H9 (cell line): ENCODE measurements around the gene SLC39A12. TPM values are rescaled to one million over a fixed set of nuclear protein-coding genes. Genes with fewer than 3 reads are reported as not detected.
A peak's percentile ranks its signal among the peaks of the same experiment; 100 is the strongest.

Experiments used
- DNase-seq: peaks from one replicate; pipeline ENCODE4 v3.0.0-alpha.2; 2017
- H2AFZ ChIP-seq: one replicate; pipeline ENCODE4 v1.6.1; 2013; ENCODE audit warnings: mild to moderate bottlenecking, low read length, control low read depth, moderate library complexity
- H2AK5ac ChIP-seq: 2 replicates; pipeline ENCODE4 v1.6.1; 2013; ENCODE audit warnings: low read length, control low read depth, mixed read lengths; ENCODE audit not compliant: insufficient read length
- H2BK120ac ChIP-seq: one replicate; pipeline ENCODE4 v1.6.1; 2013; ENCODE audit warnings: low read depth, mild to moderate bottlenecking, low read length, control low read depth, inconsistent platforms; ENCODE audit not compliant: poor library complexity, severe bottlenecking
- H2BK12ac ChIP-seq: 2 replicates; pipeline ENCODE4 v1.6.1; 2013; ENCODE audit warnings: low read length, control low read depth, mixed read lengths, low read depth; ENCODE audit not compliant: insufficient read length
- H2BK15ac ChIP-seq: 2 replicates; pipeline ENCODE4 v1.6.1; 2013; ENCODE audit warnings: low read depth, low read length, control low read depth
- H2BK20ac ChIP-seq: one replicate; pipeline ENCODE4 v1.6.1; 2013; ENCODE audit warnings: low read depth, mild to moderate bottlenecking, low read length, control low read depth, inconsistent platforms; ENCODE audit not compliant: poor library complexity, severe bottlenecking
- H2BK5ac ChIP-seq: 2 replicates; pipeline ENCODE4 v1.6.1; 2013; ENCODE audit warnings: low read length, control low read depth, mixed read lengths; ENCODE audit not compliant: insufficient read length
- H3K14ac ChIP-seq: 2 replicates; pipeline ENCODE4 v1.6.1; 2013; ENCODE audit warnings: low read length, control low read depth; ENCODE audit not compliant: insufficient read depth
- H3K18ac ChIP-seq: 2 replicates; pipeline ENCODE4 v1.6.1; 2013; ENCODE audit warnings: low read depth, mild to moderate bottlenecking, mixed read lengths, low read length, control low read depth; ENCODE audit not compliant: insufficient read length
- H3K23ac ChIP-seq: 2 replicates; pipeline ENCODE4 v1.6.1; 2013; ENCODE audit warnings: low read length, control low read depth, mixed read lengths, low read depth; ENCODE audit not compliant: insufficient read length
- H3K23me2 ChIP-seq: 2 replicates; pipeline ENCODE4 v1.6.1; 2013; ENCODE audit warnings: low read depth, mild to moderate bottlenecking, mixed read lengths, low read length, control low read depth; ENCODE audit not compliant: insufficient read length, poor library complexity, severe bottlenecking
- H3K27ac ChIP-seq: 2 replicates; pipeline ENCODE4 v1.5.1; 2013; ENCODE audit warnings: low read length, control low read depth, mixed read lengths, low read depth; ENCODE audit not compliant: insufficient read length
- H3K27me3 ChIP-seq: 2 replicates; pipeline ENCODE4 v1.6.1; 2013; ENCODE audit warnings: low read length, control low read depth, inconsistent platforms; ENCODE audit not compliant: insufficient read depth
- H3K4ac ChIP-seq: 2 replicates; pipeline ENCODE4 v1.6.1; 2013; ENCODE audit warnings: low read depth, mild to moderate bottlenecking, control low read depth, inconsistent platforms, low read length, moderate library complexity
- H3K4me1 ChIP-seq: 2 replicates; pipeline ENCODE4 v1.6.1; 2013; ENCODE audit warnings: low read length, control low read depth, inconsistent platforms; ENCODE audit not compliant: insufficient read depth
- H3K4me2 ChIP-seq: 2 replicates; pipeline ENCODE4 v1.6.1; 2013; ENCODE audit warnings: low read length, control low read depth, mixed read lengths; ENCODE audit not compliant: insufficient read length, insufficient read depth
- H3K56ac ChIP-seq: 2 replicates; pipeline ENCODE4 v1.6.1; 2013; ENCODE audit warnings: low read depth, mild to moderate bottlenecking, mixed read lengths, low read length, control low read depth; ENCODE audit not compliant: insufficient read length
- H3K79me1 ChIP-seq: 2 replicates; pipeline ENCODE4 v1.6.1; 2013; ENCODE audit warnings: low read depth, mild to moderate bottlenecking, moderate library complexity, low read length, control low read depth, inconsistent platforms; ENCODE audit not compliant: insufficient read depth, poor library complexity, severe bottlenecking
- H3K79me2 ChIP-seq: 2 replicates; pipeline ENCODE4 v1.6.1; 2013; ENCODE audit warnings: low read length, control low read depth, inconsistent platforms; ENCODE audit not compliant: insufficient read depth
- H3K9ac ChIP-seq: 2 replicates; pipeline ENCODE4 v1.6.1; 2013; ENCODE audit warnings: low read length, control low read depth, mixed read lengths; ENCODE audit not compliant: insufficient read length; ENCODE audit errors: extremely low read depth
- H3K9me3 ChIP-seq: one replicate; pipeline ENCODE4 v1.6.1; 2013; ENCODE audit warnings: low read depth, low read length, inconsistent platforms; ENCODE audit not compliant: control insufficient read depth
- H3T11ph ChIP-seq: one replicate; pipeline ENCODE4 v1.6.1; 2013; ENCODE audit warnings: mild to moderate bottlenecking, low read length, control low read depth, inconsistent platforms
- H4K20me1 ChIP-seq: one replicate; pipeline ENCODE4 v1.6.1; 2013; ENCODE audit not compliant: control insufficient read depth, insufficient read length, insufficient read depth
- H4K5ac ChIP-seq: 2 replicates; pipeline ENCODE4 v1.6.1; 2013; ENCODE audit warnings: low read depth, mild to moderate bottlenecking, mixed read lengths, low read length, control low read depth; ENCODE audit not compliant: insufficient read length
- H4K8ac ChIP-seq: replicated peaks from 2 replicates; pipeline ENCODE4 v1.6.1; 2013; ENCODE audit warnings: low read length, control low read depth, mixed read lengths, low read depth; ENCODE audit not compliant: insufficient read length
- H4K91ac ChIP-seq: 2 replicates; pipeline ENCODE4 v1.6.1; 2013; ENCODE audit warnings: low read depth, mild to moderate bottlenecking, moderate library complexity, mixed read lengths, low read length, control low read depth; ENCODE audit not compliant: insufficient read length
- H3K27ac Mint-ChIP-seq, 3 experiments: 2 replicates in 2 of 3; 3 replicates in 1 of 3; pipeline ENCODE4 v1.8.0; 2020 to 2021; ENCODE audit warnings: mixed read lengths in 3 of 3, mild to moderate bottlenecking in 1 of 3, moderate library complexity in 1 of 3
- H3K27me3 Mint-ChIP-seq: 2 replicates; pipeline ENCODE4 v1.8.0; 2021; ENCODE audit warnings: low read depth, mild to moderate bottlenecking, moderate library complexity, mixed read lengths
- H3K36me3 Mint-ChIP-seq, 3 experiments: 2 replicates in 2 of 3; 3 replicates in 1 of 3; pipeline ENCODE4 v1.8.0; 2020 to 2021; ENCODE audit warnings: low read depth in 3 of 3, mixed read lengths in 3 of 3; ENCODE audit not compliant: insufficient read depth in 1 of 3
- H3K4me1 Mint-ChIP-seq, 2 experiments: 2 replicates each; pipeline ENCODE4 v1.8.0; 2020; ENCODE audit warnings: mixed read lengths in 2 of 2
- H3K4me3 Mint-ChIP-seq, 2 experiments: 2 replicates in 1 of 2; 3 replicates in 1 of 2; pipeline ENCODE4 v1.8.0; 2020 to 2021; ENCODE audit warnings: mild to moderate bottlenecking in 2 of 2, mixed read lengths in 2 of 2, moderate library complexity in 1 of 2
- H3K9me3 Mint-ChIP-seq, 2 experiments: 2 replicates in 1 of 2; 3 replicates in 1 of 2; pipeline ENCODE4 v1.8.0; 2020; ENCODE audit warnings: mild to moderate bottlenecking in 2 of 2, mixed read lengths in 2 of 2, moderate library complexity in 1 of 2
- WGBS: extraction: QIAGEN DNeasy Blood & Tissue Kit; methylation state at CpG from one replicate; pipeline ENCODE4 v1.1.7; 2013; ENCODE audit warnings: missing lambda C conversion rate, low lambda C conversion rate, mixed read lengths; ENCODE audit not compliant: insufficient read length; ENCODE audit errors: extremely low coverage; 5-methylcytosine and 5-hydroxymethylcytosine counted together
- total RNA-seq: library from RNA; stranded (reverse); gene quantifications from 2 replicates; pipeline ENCODE4 v1.2.1, GENCODE V29; 2021
- TF ChIP-seq, protein P1 (sequence below): fragments of 200-600 bp; sonication (generic); conservative IDR thresholded peaks from 3 replicates; pipeline ENCODE4 v1.8.0; 2021; ENCODE audit warnings: antibody characterized with exemption, mild to moderate bottlenecking

Gene SLC39A12
- total RNA-seq, 1 experiment from 2014 or later: not detected

GRCh38 chr10:18075881-18076280 lies 124.2 kb downstream of the SLC39A12 start:
- Histone ChIP-seq H3K9ac (no peak overlapping the region), H2AK5ac (no peak overlapping the region), H3T11ph (no peak overlapping the region), H2BK15ac (no peak overlapping the region), H3K79me1 (no peaks in the 10 kb centered on the region), H4K20me1 (no peaks in the 10 kb centered on the region), H3K79me2 (no peaks in the 10 kb centered on the region), H2AFZ (no peak overlapping the region), H3K56ac (no peak overlapping the region), H3K4ac (no peak overlapping the region), H4K91ac (no peak overlapping the region), H2BK120ac (no peak overlapping the region), H3K4me1 (peaks cover 3% of the 10 kb centered on the region; the same call in 1 of the 2 replicates), H3K23me2 (no peaks in the 10 kb centered on the region), H2BK20ac (no peak overlapping the region), H3K14ac (no peak overlapping the region), H2BK12ac (no peak overlapping the region), H3K9me3 (no peaks in the 10 kb centered on the region), H3K4me2 (no peak overlapping the region), H3K18ac (no peak overlapping the region), H4K8ac (no peak overlapping the region), H2BK5ac (no peak overlapping the region), H3K27ac (no peak overlapping the region), H4K5ac (no peak overlapping the region), H3K27me3 (no peaks in the 10 kb centered on the region), H3K23ac (no peak overlapping the region)
- WGBS: no CpG with 5 or more reads among the region's 3 CpGs
- no peak for DNase-seq
- Mint-ChIP-seq H3K27me3 (no peaks in the 10 kb centered on the region), H3K4me1 (peaks cover 14 to 25% of the 10 kb centered on the region in 2 experiments), H3K36me3 (peaks cover 0 to 2% (median 0%) of the 10 kb centered on the region in 3 experiments; a peak in 2 of 7 replicates), H3K9me3 (peaks cover 0 to 1% of the 10 kb centered on the region in 2 experiments; a peak in 2 of 5 replicates), H3K4me3 (no peak overlapping the region), H3K27ac (peak overlapping the region in 1 of 3 experiments; percentile 7; a peak in 2 of 7 replicates)
- TF ChIP-seq, protein P1, sequence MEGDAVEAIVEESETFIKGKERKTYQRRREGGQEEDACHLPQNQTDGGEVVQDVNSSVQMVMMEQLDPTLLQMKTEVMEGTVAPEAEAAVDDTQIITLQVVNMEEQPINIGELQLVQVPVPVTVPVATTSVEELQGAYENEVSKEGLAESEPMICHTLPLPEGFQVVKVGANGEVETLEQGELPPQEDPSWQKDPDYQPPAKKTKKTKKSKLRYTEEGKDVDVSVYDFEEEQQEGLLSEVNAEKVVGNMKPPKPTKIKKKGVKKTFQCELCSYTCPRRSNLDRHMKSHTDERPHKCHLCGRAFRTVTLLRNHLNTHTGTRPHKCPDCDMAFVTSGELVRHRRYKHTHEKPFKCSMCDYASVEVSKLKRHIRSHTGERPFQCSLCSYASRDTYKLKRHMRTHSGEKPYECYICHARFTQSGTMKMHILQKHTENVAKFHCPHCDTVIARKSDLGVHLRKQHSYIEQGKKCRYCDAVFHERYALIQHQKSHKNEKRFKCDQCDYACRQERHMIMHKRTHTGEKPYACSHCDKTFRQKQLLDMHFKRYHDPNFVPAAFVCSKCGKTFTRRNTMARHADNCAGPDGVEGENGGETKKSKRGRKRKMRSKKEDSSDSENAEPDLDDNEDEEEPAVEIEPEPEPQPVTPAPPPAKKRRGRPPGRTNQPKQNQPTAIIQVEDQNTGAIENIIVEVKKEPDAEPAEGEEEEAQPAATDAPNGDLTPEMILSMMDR: no peak
